ENCODE measurements around the gene PRR5L. TPM values are rescaled to one million over a fixed set of nuclear protein-coding genes. Genes with fewer than 3 reads are reported as not detected.

Gene PRR5L
- total and polyA plus RNA-seq, 2 experiments from 2014 or later, result 0.70 to 2.6 TPM

GRCh38 chr11:36388071-36388470, 92.0 kb downstream of the PRR5L start:
- no peak for TF ChIP-seq CTCF (IDR thresholded peaks at IDR 0.05; ENCODE audit: low read depth, low read length)
- no peaks in the 10 kb centered on the region for H3K4me1 ChIP-seq (ENCODE audit: low read depth)
- no peaks in the 10 kb centered on the region for H3K36me3 ChIP-seq

GRCh38 chr11:36388951-36389350, 92.9 kb downstream of the PRR5L start:
- DNase-seq (ENCODE audit: low read depth in 1 of 2, low spot score in 1 of 2), result no peak
- no peak for TF ChIP-seq CTCF (IDR thresholded peaks at IDR 0.05; ENCODE audit: low read depth, low read length)
- Histone ChIP-seq H3K27me3 (no peaks in the 10 kb centered on the region), H3K4me1 (ENCODE audit: low read depth) (no peaks in the 10 kb centered on the region), H3K27ac (no peak overlapping the region), H3K9me3 (ENCODE audit: low read depth) (no peaks in the 10 kb centered on the region), H3K36me3 (no peaks in the 10 kb centered on the region), H3K4me3 (no peak overlapping the region)

More at GRCh38 chr11:36388071-36388470, 92.0 kb downstream of the PRR5L start:
- no peak overlapping the region for H3K4me3 ChIP-seq
- no peaks in the 10 kb centered on the region for H3K27me3 ChIP-seq
- DNase-seq (ENCODE audit: low read depth in 1 of 2, low spot score in 1 of 2), result no peak
- H3K27ac ChIP-seq, result no peak overlapping the region
- no peaks in the 10 kb centered on the region for H3K9me3 ChIP-seq (ENCODE audit: low read depth)

GRCh38 chr11:36389811-36390210, 93.7 kb downstream of the PRR5L start:
- no peak for DNase-seq (ENCODE audit: low read depth in 1 of 2, low spot score in 1 of 2)
- no peaks in the 10 kb centered on the region for H3K4me1 ChIP-seq (ENCODE audit: low read depth)
- TF ChIP-seq CTCF (IDR thresholded peaks at IDR 0.05; ENCODE audit: low read depth, low read length), result no peak
- H3K9me3 ChIP-seq (ENCODE audit: low read depth), result no peaks in the 10 kb centered on the region
- H3K27ac ChIP-seq, result no peak overlapping the region
- H3K36me3 ChIP-seq, result no peaks in the 10 kb centered on the region
- H3K27me3 ChIP-seq, result no peaks in the 10 kb centered on the region
- no peak overlapping the region for H3K4me3 ChIP-seq

- no peak overlapping the region for H3K27ac ChIP-seq
- no peak for TF ChIP-seq CTCF (IDR thresholded peaks at IDR 0.05; ENCODE audit: low read depth, low read length)
- H3K27me3 ChIP-seq, result no peaks in the 10 kb centered on the region
- H3K4me1 ChIP-seq (ENCODE audit: low read depth), result no peaks in the 10 kb centered on the region
- no peaks in the 10 kb centered on the region for H3K9me3 ChIP-seq (ENCODE audit: low read depth)
- no peaks in the 10 kb centered on the region for H3K36me3 ChIP-seq
- DNase-seq (ENCODE audit: low read depth in 1 of 2, low spot score in 1 of 2), result no peak
- H3K4me3 ChIP-seq, result no peak overlapping the region
Measured at GRCh38 chr11:36390963-36391471, 94.9 kb downstream of the PRR5L start.

GRCh38 chr11:36392196-36392595, 96.1 kb downstream of the PRR5L start:
- H3K27me3 ChIP-seq, result no peaks in the 10 kb centered on the region
- TF ChIP-seq CTCF (IDR thresholded peaks at IDR 0.05; ENCODE audit: low read depth, low read length), result no peak
- DNase-seq (ENCODE audit: low read depth in 1 of 2, low spot score in 1 of 2), result no peak
- no peaks in the 10 kb centered on the region for H3K4me1 ChIP-seq (ENCODE audit: low read depth)
- H3K9me3 ChIP-seq (ENCODE audit: low read depth), result no peaks in the 10 kb centered on the region
- H3K4me3 ChIP-seq, result no peak overlapping the region
- H3K36me3 ChIP-seq, result no peaks in the 10 kb centered on the region
- no peak overlapping the region for H3K27ac ChIP-seq

GRCh38 chr11:36394056-36394455, 98.0 kb downstream of the PRR5L start:
- no peak for TF ChIP-seq CTCF (IDR thresholded peaks at IDR 0.05; ENCODE audit: low read depth, low read length)
- no peak overlapping the region for H3K4me3 ChIP-seq
- H3K9me3 ChIP-seq (ENCODE audit: low read depth), result no peaks in the 10 kb centered on the region
- no peaks in the 10 kb centered on the region for H3K27me3 ChIP-seq
- DNase-seq (ENCODE audit: low read depth in 1 of 2, low spot score in 1 of 2), result no peak
- no peaks in the 10 kb centered on the region for H3K4me1 ChIP-seq (ENCODE audit: low read depth)
- no peak overlapping the region for H3K27ac ChIP-seq
- H3K36me3 ChIP-seq, result no peaks in the 10 kb centered on the region
